Astrocyte (in vitro differentiated cells and primary cell): ENCODE results near the gene FBXW5.

Experiments used
- EZH2 ChIP-seq: IDR thresholded peaks from 2 replicates; pipeline ENCODE4 v1.6.1; 2012; ENCODE audit warnings: mild to moderate bottlenecking, low read length, inconsistent platforms; ENCODE audit not compliant: insufficient read depth
- TF ChIP-seq, protein P1 (sequence below): IDR thresholded peaks from 2 replicates; pipeline ENCODE4 v1.5.1; 2011; ENCODE audit warnings: low read depth, mild to moderate bottlenecking, inconsistent platforms, low read length, moderate library complexity; ENCODE audit not compliant: insufficient read depth

GRCh38 chr9:136945333-136946227, 1.0 kb upstream of the FBXW5 start:
- TF ChIP-seq, protein P1, sequence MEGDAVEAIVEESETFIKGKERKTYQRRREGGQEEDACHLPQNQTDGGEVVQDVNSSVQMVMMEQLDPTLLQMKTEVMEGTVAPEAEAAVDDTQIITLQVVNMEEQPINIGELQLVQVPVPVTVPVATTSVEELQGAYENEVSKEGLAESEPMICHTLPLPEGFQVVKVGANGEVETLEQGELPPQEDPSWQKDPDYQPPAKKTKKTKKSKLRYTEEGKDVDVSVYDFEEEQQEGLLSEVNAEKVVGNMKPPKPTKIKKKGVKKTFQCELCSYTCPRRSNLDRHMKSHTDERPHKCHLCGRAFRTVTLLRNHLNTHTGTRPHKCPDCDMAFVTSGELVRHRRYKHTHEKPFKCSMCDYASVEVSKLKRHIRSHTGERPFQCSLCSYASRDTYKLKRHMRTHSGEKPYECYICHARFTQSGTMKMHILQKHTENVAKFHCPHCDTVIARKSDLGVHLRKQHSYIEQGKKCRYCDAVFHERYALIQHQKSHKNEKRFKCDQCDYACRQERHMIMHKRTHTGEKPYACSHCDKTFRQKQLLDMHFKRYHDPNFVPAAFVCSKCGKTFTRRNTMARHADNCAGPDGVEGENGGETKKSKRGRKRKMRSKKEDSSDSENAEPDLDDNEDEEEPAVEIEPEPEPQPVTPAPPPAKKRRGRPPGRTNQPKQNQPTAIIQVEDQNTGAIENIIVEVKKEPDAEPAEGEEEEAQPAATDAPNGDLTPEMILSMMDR: no peak
- TF ChIP-seq EZH2: no peak
